ENCODE measurements around the gene GOLGA6D.
A peak's percentile ranks its signal among the peaks of the same experiment; 100 is the strongest.
"Not testable (repeated sequence)": the region's sequence is repeated elsewhere in the genome, so short reads cannot be mapped to it uniquely, and the experiment has no call there.

GOLGA6D gene

GRCh38 chr15:75275617-75276016 lies 7.0 kb upstream of the GOLGA6D start:
- H3K9me3 ChIP-seq (ENCODE audit: insufficient read depth, low read length); H3K36me3 ChIP-seq (ENCODE audit: insufficient read depth, insufficient read length, low read length); H3K27me3 ChIP-seq (ENCODE audit: insufficient read depth, insufficient read length); DNase-seq (ENCODE audit: low read depth, low spot score); H3K9ac ChIP-seq (ENCODE audit: insufficient read length, low read depth); H3K4me3 ChIP-seq (ENCODE audit: insufficient read length, low read depth); H3K4me1 ChIP-seq (ENCODE audit: insufficient read depth, insufficient read length): not testable (repeated sequence)

- H3K36me3 ChIP-seq (ENCODE audit: insufficient read depth, insufficient read length, low read length); H3K9ac ChIP-seq (ENCODE audit: insufficient read length, low read depth); H3K9me3 ChIP-seq (ENCODE audit: insufficient read depth, low read length); H3K4me1 ChIP-seq (ENCODE audit: insufficient read depth, insufficient read length); H3K27me3 ChIP-seq (ENCODE audit: insufficient read depth, insufficient read length); H3K4me3 ChIP-seq (ENCODE audit: insufficient read length, low read depth): not testable (repeated sequence)
- DNase-seq (ENCODE audit: low read depth, low spot score), result peak; percentile 80
Observed at GRCh38 chr15:75278497-75278896, 4.1 kb upstream of the GOLGA6D start.

- H3K9me3 ChIP-seq (ENCODE audit: insufficient read depth, low read length); H3K9ac ChIP-seq (ENCODE audit: insufficient read length, low read depth); H3K4me3 ChIP-seq (ENCODE audit: insufficient read length, low read depth); H3K27me3 ChIP-seq (ENCODE audit: insufficient read depth, insufficient read length); H3K36me3 ChIP-seq (ENCODE audit: insufficient read depth, insufficient read length, low read length); DNase-seq (ENCODE audit: low read depth, low spot score); H3K4me1 ChIP-seq (ENCODE audit: insufficient read depth, insufficient read length): not testable (repeated sequence)
Observed at GRCh38 chr15:75284152-75284551, 1.5 kb downstream of the GOLGA6D start.

- H3K36me3 ChIP-seq (ENCODE audit: insufficient read depth, insufficient read length, low read length); DNase-seq (ENCODE audit: low read depth, low spot score); H3K9me3 ChIP-seq (ENCODE audit: insufficient read depth, low read length); H3K4me1 ChIP-seq (ENCODE audit: insufficient read depth, insufficient read length); H3K27me3 ChIP-seq (ENCODE audit: insufficient read depth, insufficient read length); H3K4me3 ChIP-seq (ENCODE audit: insufficient read length, low read depth); H3K9ac ChIP-seq (ENCODE audit: insufficient read length, low read depth): not testable (repeated sequence)
Observed at GRCh38 chr15:75293660-75294059, 11.0 kb downstream of the GOLGA6D start.

GRCh38 chr15:75298541-75299310 lies 16.1 kb downstream of the GOLGA6D start:
- not testable (repeated sequence) for H3K9ac ChIP-seq (ENCODE audit: insufficient read length, low read depth); H3K36me3 ChIP-seq (ENCODE audit: insufficient read depth, insufficient read length, low read length); H3K27me3 ChIP-seq (ENCODE audit: insufficient read depth, insufficient read length); H3K9me3 ChIP-seq (ENCODE audit: insufficient read depth, low read length); DNase-seq (ENCODE audit: low read depth, low spot score); H3K4me1 ChIP-seq (ENCODE audit: insufficient read depth, insufficient read length); H3K4me3 ChIP-seq (ENCODE audit: insufficient read length, low read depth)

GRCh38 chr15:75299311-75299688 lies 16.7 kb downstream of the GOLGA6D start:
- not testable (repeated sequence) for H3K9me3 ChIP-seq (ENCODE audit: insufficient read depth, low read length); H3K36me3 ChIP-seq (ENCODE audit: insufficient read depth, insufficient read length, low read length); H3K27me3 ChIP-seq (ENCODE audit: insufficient read depth, insufficient read length); H3K9ac ChIP-seq (ENCODE audit: insufficient read length, low read depth); H3K4me3 ChIP-seq (ENCODE audit: insufficient read length, low read depth); DNase-seq (ENCODE audit: low read depth, low spot score); H3K4me1 ChIP-seq (ENCODE audit: insufficient read depth, insufficient read length)

- H3K27me3 ChIP-seq (ENCODE audit: insufficient read depth, insufficient read length); H3K36me3 ChIP-seq (ENCODE audit: insufficient read depth, insufficient read length, low read length); H3K9me3 ChIP-seq (ENCODE audit: insufficient read depth, low read length); H3K9ac ChIP-seq (ENCODE audit: insufficient read length, low read depth); DNase-seq (ENCODE audit: low read depth, low spot score); H3K4me3 ChIP-seq (ENCODE audit: insufficient read length, low read depth); H3K4me1 ChIP-seq (ENCODE audit: insufficient read depth, insufficient read length): not testable (repeated sequence)
Observed at GRCh38 chr15:75300026-75300425, 17.4 kb downstream of the GOLGA6D start.

GRCh38 chr15:75302318-75302717 lies 19.7 kb downstream of the GOLGA6D start:
- Histone ChIP-seq H3K9me3 (ENCODE audit: insufficient read depth, low read length) (no peaks in the 10 kb centered on the region), H3K36me3 (ENCODE audit: insufficient read depth, insufficient read length, low read length) (no peaks in the 10 kb centered on the region), H3K4me1 (ENCODE audit: insufficient read depth, insufficient read length) (no peaks in the 10 kb centered on the region), H3K4me3 (ENCODE audit: insufficient read length, low read depth) (no peak overlapping the region), H3K9ac (ENCODE audit: insufficient read length, low read depth) (no peak overlapping the region), H3K27me3 (ENCODE audit: insufficient read depth, insufficient read length) (no peaks in the 10 kb centered on the region)
- TF ChIP-seq YY1 (IDR thresholded peaks at IDR 0.05; ENCODE audit: insufficient read depth, insufficient read length) (no peak), ZNF274 (IDR thresholded peaks at IDR 0.05; ENCODE audit: low read depth, low read length) (no peak), SUZ12 (IDR thresholded peaks at IDR 0.05; ENCODE audit: extremely low read depth, insufficient read depth, insufficient read length) (no peak)
- no peak for DNase-seq (ENCODE audit: low read depth, low spot score)

- not testable (repeated sequence) for DNase-seq (ENCODE audit: low read depth, low spot score); H3K36me3 ChIP-seq (ENCODE audit: insufficient read depth, insufficient read length, low read length); H3K9ac ChIP-seq (ENCODE audit: insufficient read length, low read depth); H3K4me3 ChIP-seq (ENCODE audit: insufficient read length, low read depth); H3K27me3 ChIP-seq (ENCODE audit: insufficient read depth, insufficient read length); H3K9me3 ChIP-seq (ENCODE audit: insufficient read depth, low read length); H3K4me1 ChIP-seq (ENCODE audit: insufficient read depth, insufficient read length)
Observed at GRCh38 chr15:75302753-75303152, 20.1 kb downstream of the GOLGA6D start.

Measured in NT2/D1 (cell line).